Lower leg skin (tissue), 4 donors: ENCODE measurements around the gene SAMD4B. TPM values are rescaled to one million over a fixed set of nuclear protein-coding genes. Genes with fewer than 3 reads are reported as not detected.

Source experiments
- DNase-seq, 2 donors: peaks; one replicate each; pipeline ENCODE4 v3.0.0-alpha.2; 2019; ENCODE audit warnings: low spot score in 2 of 2
- H3K4me3 ChIP-seq: fragments of 200-600 bp; sonication (generic); 2 replicates; pipeline ENCODE4 v1.5.1; 2017; ENCODE audit warnings: mild to moderate bottlenecking, low read depth; ENCODE audit not compliant: poor library complexity, severe bottlenecking
- POLR2A ChIP-seq, 2 donors: fragments of 450-650 bp; IDR thresholded peaks; one replicate each; pipeline ENCODE4 v1.6.1; 2016 to 2017; ENCODE audit warnings: antibody characterized with exemption in 2 of 2, mild to moderate bottlenecking in 1 of 2, moderate library complexity in 1 of 2
- WGBS, 2 donors: methylation state at CpG; one replicate each; pipeline ENCODE4 v1.1.5; 2018; 5-methylcytosine and 5-hydroxymethylcytosine counted together
- intact Hi-C: fragments of 100-400 bp; cut with DNase I; formaldehyde crosslinking; loops from one replicate; pipeline ENCODE4 v1.15.0; 2023; ENCODE audit warnings: low total_unique reads
- total RNA-seq, 4 donors: library from RNA; depleted of rRNA; stranded (reverse); fragments of >200 nt; gene quantifications; one replicate each; pipeline ENCODE4 v1.1.0, GENCODE V29; 2016
- TF ChIP-seq, protein P1 (sequence below), 3 donors: fragments of 450-650 bp; IDR thresholded peaks; one replicate each; pipeline ENCODE4 v1.5.1; 2016; ENCODE audit warnings: antibody characterized with exemption in 3 of 3, mild to moderate bottlenecking in 3 of 3, moderate library complexity in 2 of 3

SAMD4B gene
- total RNA-seq, 4 donors from 2014 or later: 102 to 132 (median 118) TPM

DNA sequence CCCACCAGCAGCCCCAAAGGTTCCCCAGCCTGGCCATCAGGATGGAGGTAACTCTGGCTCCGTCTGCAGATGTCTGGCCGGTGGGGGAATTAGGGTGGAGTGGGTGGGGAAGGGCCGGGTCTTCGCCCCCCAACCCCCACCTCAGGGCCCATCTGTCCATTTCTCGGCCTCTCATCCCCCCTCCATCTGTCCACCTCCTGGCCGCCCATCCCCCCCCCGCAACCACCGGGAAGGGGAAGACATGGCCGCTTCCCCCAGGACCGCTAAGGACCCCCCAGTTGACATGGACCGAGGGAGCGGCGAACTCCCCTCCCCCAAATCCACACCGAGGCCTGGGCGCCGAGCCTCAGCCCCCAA, 22.4 kb upstream of the SAMD4B start:
- no peak for DNase-seq
- TF ChIP-seq POLR2A (IDR thresholded peaks at IDR 0.05): no peak
- TF ChIP-seq, protein P1, sequence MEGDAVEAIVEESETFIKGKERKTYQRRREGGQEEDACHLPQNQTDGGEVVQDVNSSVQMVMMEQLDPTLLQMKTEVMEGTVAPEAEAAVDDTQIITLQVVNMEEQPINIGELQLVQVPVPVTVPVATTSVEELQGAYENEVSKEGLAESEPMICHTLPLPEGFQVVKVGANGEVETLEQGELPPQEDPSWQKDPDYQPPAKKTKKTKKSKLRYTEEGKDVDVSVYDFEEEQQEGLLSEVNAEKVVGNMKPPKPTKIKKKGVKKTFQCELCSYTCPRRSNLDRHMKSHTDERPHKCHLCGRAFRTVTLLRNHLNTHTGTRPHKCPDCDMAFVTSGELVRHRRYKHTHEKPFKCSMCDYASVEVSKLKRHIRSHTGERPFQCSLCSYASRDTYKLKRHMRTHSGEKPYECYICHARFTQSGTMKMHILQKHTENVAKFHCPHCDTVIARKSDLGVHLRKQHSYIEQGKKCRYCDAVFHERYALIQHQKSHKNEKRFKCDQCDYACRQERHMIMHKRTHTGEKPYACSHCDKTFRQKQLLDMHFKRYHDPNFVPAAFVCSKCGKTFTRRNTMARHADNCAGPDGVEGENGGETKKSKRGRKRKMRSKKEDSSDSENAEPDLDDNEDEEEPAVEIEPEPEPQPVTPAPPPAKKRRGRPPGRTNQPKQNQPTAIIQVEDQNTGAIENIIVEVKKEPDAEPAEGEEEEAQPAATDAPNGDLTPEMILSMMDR (IDR thresholded peaks at IDR 0.05): no peak
- intact Hi-C loops: no loop called here
- whole genome bisulfite sequencing, 2 donors: 18 to 41% methylated on average over 13 of the region's 16 CpGs
- H3K4me3 ChIP-seq: no peak overlapping the region

DNA sequence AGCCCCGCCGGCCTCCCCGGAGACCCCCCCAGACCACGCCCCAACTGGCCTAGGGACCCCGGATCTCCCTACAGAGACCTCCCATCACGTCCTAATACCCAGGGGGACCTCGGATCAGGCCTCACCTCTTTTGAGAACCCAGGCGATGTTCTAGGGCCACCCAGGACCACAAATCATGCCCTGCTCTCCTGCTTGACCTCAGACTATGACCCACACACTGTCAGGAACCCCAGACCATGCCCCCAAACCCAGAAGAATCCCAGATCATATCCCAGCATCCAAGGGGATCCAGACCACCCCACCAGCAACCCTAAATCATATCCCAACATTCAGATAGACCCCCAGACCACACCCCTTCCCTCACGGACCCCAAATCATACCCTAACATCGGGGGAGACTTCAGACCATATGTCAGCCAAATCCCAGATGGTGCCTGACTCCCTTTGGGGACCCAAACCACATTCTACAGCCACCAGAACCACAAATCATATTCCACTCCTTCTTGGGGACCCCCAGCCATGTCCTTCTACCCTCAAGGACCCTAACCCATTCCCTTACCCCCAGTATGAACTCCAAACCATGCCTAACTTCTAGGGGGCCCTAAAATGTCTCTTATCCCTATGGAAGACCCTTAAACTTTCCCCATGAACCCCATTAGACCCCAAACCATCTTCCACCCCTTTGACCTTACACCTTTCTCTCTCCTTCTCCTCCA, 20.9 kb upstream of the SAMD4B start:
- H3K4me3 ChIP-seq: no peak overlapping the region
- TF ChIP-seq, protein P1 (IDR thresholded peaks at IDR 0.05): no peak
- TF ChIP-seq POLR2A (IDR thresholded peaks at IDR 0.05): no peak
- intact Hi-C loops: no loop called here
- DNase-seq: no peak
- WGBS, 2 donors: 38 to 65% methylated on average over 3 to 5 of the region's 10 CpGs

DNA sequence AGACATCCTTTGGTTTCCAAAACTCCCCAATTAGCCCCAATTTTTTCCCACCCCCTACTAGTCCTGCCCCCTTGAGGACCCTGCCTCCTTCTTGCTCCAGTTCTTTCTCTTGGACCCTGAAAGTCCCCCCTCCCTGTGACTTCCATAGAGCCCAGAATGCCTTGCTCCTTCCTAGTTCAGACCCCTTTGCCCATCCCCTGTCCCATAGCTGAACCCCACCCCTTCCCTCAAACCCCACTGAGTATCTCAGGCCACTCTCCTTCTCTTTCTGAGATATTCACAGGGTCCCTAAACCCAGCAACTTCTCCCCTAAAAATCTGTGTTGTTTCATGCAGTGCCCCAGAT, 20.4 kb upstream of the SAMD4B start:
- intact Hi-C loops: no loop called here
- no peak overlapping the region for H3K4me3 ChIP-seq
- no peak for DNase-seq
- TF ChIP-seq POLR2A (IDR thresholded peaks at IDR 0.05): no peak
- TF ChIP-seq, protein P1 (IDR thresholded peaks at IDR 0.05): no peak

DNA sequence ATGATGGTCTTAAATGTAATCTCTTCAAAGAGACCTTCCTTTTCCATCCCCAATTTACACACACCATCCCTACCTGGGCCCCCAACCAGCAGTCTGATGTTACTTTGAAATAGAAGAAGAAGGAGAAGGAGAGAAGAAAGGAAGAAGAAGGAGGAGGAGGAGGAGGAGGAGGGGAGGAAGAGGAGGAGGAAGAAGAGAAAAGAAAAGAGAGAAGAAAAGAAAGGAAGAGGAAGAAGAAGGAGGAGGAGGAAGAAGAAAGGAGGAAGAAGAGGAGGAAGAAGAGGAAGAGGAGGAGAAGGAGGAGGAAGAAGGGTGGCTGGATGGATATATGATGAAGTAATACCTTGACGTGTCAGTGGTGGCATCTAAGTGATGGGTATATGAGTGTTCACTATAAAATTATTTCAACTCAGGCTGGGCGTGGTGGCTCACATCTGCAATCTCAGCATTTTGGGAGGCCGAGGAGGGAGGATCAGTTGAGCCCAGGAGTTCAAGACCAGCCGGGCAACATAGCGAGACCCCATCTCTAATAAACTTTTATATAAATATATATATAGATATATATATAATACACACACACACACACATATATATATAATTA, 17.9 kb upstream of the SAMD4B start:
- WGBS, 2 donors: 65 to 79% methylated on average over 5 of the region's 5 CpGs
- intact Hi-C loops: no loop called here
- H3K4me3 ChIP-seq: no peak overlapping the region
- TF ChIP-seq, protein P1 (IDR thresholded peaks at IDR 0.05): no peak
- TF ChIP-seq POLR2A (IDR thresholded peaks at IDR 0.05): no peak
- DNase-seq: no peak

DNA sequence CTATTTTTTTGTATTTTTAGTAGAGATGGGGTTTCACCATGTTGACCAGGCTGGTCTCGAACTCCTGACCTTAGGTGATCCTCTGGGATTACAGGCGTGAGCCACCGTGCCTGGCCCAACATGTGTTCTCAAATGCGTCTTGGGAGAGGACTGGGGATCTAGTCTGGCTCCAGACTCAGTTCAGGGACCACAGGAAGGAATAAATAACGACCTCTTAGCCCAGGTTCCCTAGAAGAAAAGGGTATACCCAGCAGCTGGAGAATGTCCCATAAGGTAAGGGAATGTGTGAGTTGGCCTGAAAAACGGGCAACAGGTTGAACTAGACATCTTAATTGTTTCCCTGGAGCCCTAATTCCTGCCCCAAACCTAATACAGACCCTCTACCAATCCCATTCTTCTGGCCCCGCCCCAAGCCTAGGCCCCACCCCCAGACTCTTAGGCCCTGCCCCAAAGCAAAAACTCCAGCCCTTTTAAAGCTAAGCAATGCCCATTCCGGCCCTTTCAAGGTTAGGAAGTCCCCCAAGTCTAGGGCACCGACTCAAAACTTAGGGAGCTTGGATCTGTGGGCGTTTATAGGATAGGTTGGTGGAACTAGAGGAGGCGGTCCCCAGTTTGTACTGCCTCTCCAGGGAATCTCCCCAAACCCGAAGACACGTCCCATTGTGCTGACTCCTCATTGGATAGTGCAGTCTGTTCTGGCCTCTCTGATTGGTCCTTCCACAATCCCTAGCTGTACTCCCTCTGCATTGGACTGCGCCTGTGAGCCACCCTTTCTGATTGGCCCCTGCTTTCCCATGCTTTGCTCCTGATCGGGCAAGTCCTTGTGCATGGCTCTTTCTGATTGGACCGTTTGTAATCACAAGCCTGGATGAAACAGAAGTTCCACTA, 16.2 kb upstream of the SAMD4B start:
- DNase-seq: no peak
- H3K4me3 ChIP-seq: no peak overlapping the region
- 70 to 76% methylated on average over 16 of the region's 16 CpGs for WGBS, 2 donors
- TF ChIP-seq POLR2A (IDR thresholded peaks at IDR 0.05): no peak
- TF ChIP-seq, protein P1 (IDR thresholded peaks at IDR 0.05): no peak
- intact Hi-C loops: loop anchor here (5.0 kb wide), 2 partner anchors 209 to 364 kb away; no protein-coding TSS in a partner anchor
